Ascending aorta (tissue), 2 donors: ENCODE measurements around the gene AFF2. TPM values are rescaled to one million over a fixed set of nuclear protein-coding genes. Genes with fewer than 3 reads are reported as not detected.

ENCODE experiments used
- DNase-seq, 2 donors: peaks; one replicate each; pipeline ENCODE4 v3.0.0-alpha.2; 2019; ENCODE audit warnings: low spot score in 2 of 2
- H3K27ac ChIP-seq, 2 donors: fragments of 200-600 bp; sonication (generic); one replicate each; pipeline ENCODE4 v1.5.1; 2016 to 2017; ENCODE audit warnings: mild to moderate bottlenecking in 1 of 2
- H3K27me3 ChIP-seq: fragments of 200-600 bp; sonication (generic); one replicate; pipeline ENCODE4 v1.5.1; 2017
- H3K36me3 ChIP-seq, 2 donors: fragments of 200-600 bp; sonication (generic); one replicate each; pipeline ENCODE4 v1.5.1; 2016
- H3K4me1 ChIP-seq, 2 donors: fragments of 200-600 bp; sonication (generic); one replicate each; pipeline ENCODE4 v1.5.1; 2016 to 2017; ENCODE audit warnings: mild to moderate bottlenecking in 1 of 2
- H3K4me3 ChIP-seq, 2 donors: fragments of 200-600 bp; sonication (generic); one replicate each; pipeline ENCODE4 v1.5.1; 2016 to 2017; ENCODE audit warnings: mild to moderate bottlenecking in 1 of 2
- H3K9me3 ChIP-seq, 2 donors: fragments of 200-600 bp; sonication (generic); one replicate each; pipeline ENCODE4 v1.5.1; 2016
- intact Hi-C: fragments of 100-400 bp; cut with DNase I; formaldehyde crosslinking; loops from one replicate; pipeline ENCODE4 v1.15.1; 2023
- total RNA-seq: library from RNA; depleted of rRNA; stranded (reverse); fragments of >200 nt; gene quantifications from one replicate; pipeline ENCODE4 v1.1.0, GENCODE V29; 2016
- TF ChIP-seq, protein P1 (sequence below), 3 experiments: fragments of 200-600 bp in 2 of 3; fragments of 450-650 bp in 1 of 3; sonication (generic) in 2 of 3; IDR thresholded peaks; one replicate each; pipeline ENCODE4 v1.5.1; 2016 to 2019; ENCODE audit warnings: antibody characterized with exemption in 3 of 3, mild to moderate bottlenecking in 1 of 3, moderate library complexity in 1 of 3

The AFF2 gene
- total RNA-seq, 1 donor from 2014 or later = 2.3 TPM

- H3K4me3 ChIP-seq = no peak overlapping the region
- TF ChIP-seq, protein P1, sequence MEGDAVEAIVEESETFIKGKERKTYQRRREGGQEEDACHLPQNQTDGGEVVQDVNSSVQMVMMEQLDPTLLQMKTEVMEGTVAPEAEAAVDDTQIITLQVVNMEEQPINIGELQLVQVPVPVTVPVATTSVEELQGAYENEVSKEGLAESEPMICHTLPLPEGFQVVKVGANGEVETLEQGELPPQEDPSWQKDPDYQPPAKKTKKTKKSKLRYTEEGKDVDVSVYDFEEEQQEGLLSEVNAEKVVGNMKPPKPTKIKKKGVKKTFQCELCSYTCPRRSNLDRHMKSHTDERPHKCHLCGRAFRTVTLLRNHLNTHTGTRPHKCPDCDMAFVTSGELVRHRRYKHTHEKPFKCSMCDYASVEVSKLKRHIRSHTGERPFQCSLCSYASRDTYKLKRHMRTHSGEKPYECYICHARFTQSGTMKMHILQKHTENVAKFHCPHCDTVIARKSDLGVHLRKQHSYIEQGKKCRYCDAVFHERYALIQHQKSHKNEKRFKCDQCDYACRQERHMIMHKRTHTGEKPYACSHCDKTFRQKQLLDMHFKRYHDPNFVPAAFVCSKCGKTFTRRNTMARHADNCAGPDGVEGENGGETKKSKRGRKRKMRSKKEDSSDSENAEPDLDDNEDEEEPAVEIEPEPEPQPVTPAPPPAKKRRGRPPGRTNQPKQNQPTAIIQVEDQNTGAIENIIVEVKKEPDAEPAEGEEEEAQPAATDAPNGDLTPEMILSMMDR (IDR thresholded peaks at IDR 0.05) = no peak
- no peak for DNase-seq
- intact Hi-C loops = no loop called here
- no peaks in the 10 kb centered on the region for H3K36me3 ChIP-seq
- no peaks in the 10 kb centered on the region for H3K9me3 ChIP-seq
- no peak overlapping the region for H3K27ac ChIP-seq
- H3K4me1 ChIP-seq = no peaks in the 10 kb centered on the region
- H3K27me3 ChIP-seq = no peaks in the 10 kb centered on the region
Measured at GRCh38 chrX:148556498-148556897, 56.1 kb downstream of the AFF2 start.

DNA sequence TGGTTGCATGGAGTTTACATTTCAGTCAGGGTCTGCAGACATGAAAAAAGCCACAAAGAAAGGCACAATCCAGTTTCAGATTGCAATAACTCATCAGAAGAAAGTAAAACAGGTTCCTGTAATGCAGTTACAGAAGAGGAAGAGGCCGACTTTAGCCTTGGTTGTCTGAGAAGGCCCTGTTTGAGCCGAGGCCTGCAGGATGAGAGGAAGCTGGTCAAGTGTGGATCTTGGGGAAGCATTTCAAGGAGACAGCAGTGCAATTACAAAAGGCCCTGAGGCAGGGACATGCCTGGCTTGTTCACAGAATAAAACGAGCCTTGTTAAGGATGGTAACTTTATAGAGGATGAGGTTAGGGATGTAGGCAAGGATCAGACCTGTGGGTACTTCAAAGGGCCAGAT is 62.4 kb downstream of the AFF2 start:
- TF ChIP-seq, protein P1 (IDR thresholded peaks at IDR 0.05) = no peak
- intact Hi-C loops = no loop called here
- H3K27ac ChIP-seq = no peak overlapping the region
- H3K27me3 ChIP-seq = no peaks in the 10 kb centered on the region
- no peak for DNase-seq
- H3K4me1 ChIP-seq = no peaks in the 10 kb centered on the region
- no peaks in the 10 kb centered on the region for H3K9me3 ChIP-seq
- no peak overlapping the region for H3K4me3 ChIP-seq
- no peaks in the 10 kb centered on the region for H3K36me3 ChIP-seq

- intact Hi-C loops = no loop called here
- Histone ChIP-seq H3K4me1 (no peaks in the 10 kb centered on the region), H3K27me3 (no peaks in the 10 kb centered on the region), H3K36me3 (no peaks in the 10 kb centered on the region), H3K9me3 (no peaks in the 10 kb centered on the region), H3K4me3 (no peak overlapping the region), H3K27ac (no peak overlapping the region)
- DNase-seq = no peak
- TF ChIP-seq, protein P1 (IDR thresholded peaks at IDR 0.05) = no peak
Measured at GRCh38 chrX:148567229-148567628, 66.8 kb downstream of the AFF2 start.

DNA sequence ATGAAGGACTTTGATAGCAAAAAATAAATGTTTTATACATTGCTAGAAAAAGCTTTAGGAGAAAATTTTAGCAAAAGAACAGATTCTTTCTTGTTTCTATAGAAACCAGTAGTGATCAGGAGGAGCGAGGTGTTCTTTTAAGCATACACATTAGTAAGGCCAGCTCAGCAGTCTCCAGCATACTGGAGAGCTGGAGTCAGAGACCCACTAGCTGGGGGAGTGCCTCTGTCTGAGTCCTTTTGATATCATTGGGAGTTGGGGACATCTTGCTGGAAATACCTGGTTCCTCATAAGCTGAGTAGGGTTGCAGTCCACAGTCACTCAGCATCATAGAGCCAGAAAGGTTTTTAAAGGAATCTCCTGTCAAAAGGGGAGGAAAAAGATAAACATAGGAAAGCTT is 67.4 kb downstream of the AFF2 start:
- no peaks in the 10 kb centered on the region for H3K36me3 ChIP-seq
- H3K9me3 ChIP-seq = no peaks in the 10 kb centered on the region
- intact Hi-C loops = no loop called here
- H3K4me3 ChIP-seq = no peak overlapping the region
- no peaks in the 10 kb centered on the region for H3K27me3 ChIP-seq
- TF ChIP-seq, protein P1 (IDR thresholded peaks at IDR 0.05) = no peak
- no peak overlapping the region for H3K27ac ChIP-seq
- H3K4me1 ChIP-seq = no peaks in the 10 kb centered on the region
- DNase-seq = no peak

DNA sequence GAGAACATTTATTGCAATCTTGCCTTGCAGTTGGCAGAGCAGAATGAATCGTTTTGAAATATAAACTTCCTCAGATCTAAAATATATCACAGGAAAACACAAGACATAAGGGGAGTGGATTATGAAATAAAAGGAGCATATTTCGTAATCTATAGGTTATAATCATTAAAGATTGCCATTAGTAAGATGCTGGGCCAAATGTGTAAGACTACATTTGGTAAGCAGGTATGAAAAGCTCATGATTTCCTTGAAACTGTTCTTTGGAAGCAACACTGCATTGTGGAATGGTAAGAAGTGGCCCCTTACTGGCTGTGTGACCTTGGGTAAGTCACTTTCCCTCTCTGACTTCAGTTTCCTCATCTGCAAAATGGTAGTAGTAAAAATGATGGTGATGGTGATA is 68.3 kb downstream of the AFF2 start:
- intact Hi-C loops = no loop called here
- Histone ChIP-seq H3K4me3 (no peak overlapping the region), H3K9me3 (no peaks in the 10 kb centered on the region), H3K27me3 (no peaks in the 10 kb centered on the region), H3K27ac (no peak overlapping the region), H3K4me1 (no peaks in the 10 kb centered on the region), H3K36me3 (no peaks in the 10 kb centered on the region)
- no peak for DNase-seq
- TF ChIP-seq, protein P1 (IDR thresholded peaks at IDR 0.05) = no peak

DNA sequence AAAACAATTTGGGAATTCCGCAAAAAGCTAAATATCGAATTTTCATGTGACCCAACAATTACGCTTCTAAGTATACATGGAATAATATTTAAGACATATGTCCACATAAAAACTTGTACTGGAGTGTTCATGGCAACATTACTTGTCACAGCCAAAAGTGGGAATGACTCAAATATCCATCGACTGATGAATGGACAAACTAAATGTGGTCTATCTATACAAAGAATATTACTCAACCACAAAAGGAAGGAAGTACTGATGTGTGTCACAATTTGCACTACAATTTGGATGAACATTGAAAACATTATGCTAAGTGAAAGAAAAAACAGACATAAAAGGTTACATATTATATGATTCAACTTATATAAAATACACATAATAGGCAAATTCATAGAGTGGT is 71.9 kb downstream of the AFF2 start:
- Histone ChIP-seq H3K36me3 (no peaks in the 10 kb centered on the region), H3K27me3 (no peaks in the 10 kb centered on the region), H3K4me3 (no peak overlapping the region), H3K4me1 (no peaks in the 10 kb centered on the region), H3K27ac (no peak overlapping the region), H3K9me3 (no peaks in the 10 kb centered on the region)
- TF ChIP-seq, protein P1 (IDR thresholded peaks at IDR 0.05) = no peak
- intact Hi-C loops = no loop called here
- no peak for DNase-seq
